Embryonic facial prominence (tissue), 1 donor: ENCODE data around the gene PAX2.

Experiments
- DNase-seq: peaks from one replicate; pipeline ENCODE4 v3.0.0-alpha.2; 2016; ENCODE audit errors: extremely low spot score

The PAX2 gene

DNA sequence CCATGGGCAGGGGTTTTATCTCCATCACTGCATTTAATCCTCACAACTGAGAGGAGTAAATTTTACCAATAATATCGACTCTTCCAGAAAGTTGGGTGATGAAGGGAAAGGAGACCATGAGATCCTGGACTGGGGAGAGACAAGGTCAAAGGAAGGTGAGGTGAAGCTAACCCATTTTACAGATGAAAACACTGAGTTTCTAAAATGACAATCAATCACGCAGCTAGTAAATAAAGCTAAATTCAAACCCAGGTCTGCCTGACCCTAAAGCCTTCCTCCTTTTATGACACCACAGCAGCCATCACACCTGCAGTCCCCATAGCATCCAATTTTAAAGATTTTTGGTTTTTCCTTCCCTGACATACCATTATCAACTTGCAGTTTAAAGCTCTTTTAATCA is 103.4 kb downstream of the PAX2 start:
- no peak for DNase-seq

GRCh38 chr10:100858261-100858660 is 112.9 kb downstream of the PAX2 start:
- no peak for DNase-seq

GRCh38 chr10:100858747-100859483 is 113.5 kb downstream of the PAX2 start:
- no peak for DNase-seq

- DNase-seq, result no peak
These were observed 114.0 kb downstream of the PAX2 start for GRCh38 chr10:100859484-100859763.

DNA sequence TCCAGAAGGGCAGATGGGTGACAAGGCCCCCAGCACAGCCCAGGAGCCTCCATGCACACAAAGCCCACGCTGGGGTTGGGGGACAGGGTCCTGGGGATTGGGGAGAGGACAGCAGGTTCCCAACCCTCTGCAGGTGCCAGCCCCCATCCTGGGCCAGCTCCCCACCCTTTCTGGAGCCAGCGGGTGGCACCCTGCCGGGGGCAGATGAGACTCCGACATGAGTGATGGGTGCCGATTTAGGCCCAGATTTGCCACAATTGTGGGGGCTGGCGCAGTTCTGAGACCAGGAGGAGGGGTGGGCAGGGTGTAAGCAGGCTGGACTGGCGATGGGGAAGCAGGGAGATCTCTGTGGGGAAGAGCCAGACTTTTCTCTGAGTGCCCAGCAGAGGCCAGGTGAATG is 118.1 kb downstream of the PAX2 start:
- DNase-seq, result no peak

DNA sequence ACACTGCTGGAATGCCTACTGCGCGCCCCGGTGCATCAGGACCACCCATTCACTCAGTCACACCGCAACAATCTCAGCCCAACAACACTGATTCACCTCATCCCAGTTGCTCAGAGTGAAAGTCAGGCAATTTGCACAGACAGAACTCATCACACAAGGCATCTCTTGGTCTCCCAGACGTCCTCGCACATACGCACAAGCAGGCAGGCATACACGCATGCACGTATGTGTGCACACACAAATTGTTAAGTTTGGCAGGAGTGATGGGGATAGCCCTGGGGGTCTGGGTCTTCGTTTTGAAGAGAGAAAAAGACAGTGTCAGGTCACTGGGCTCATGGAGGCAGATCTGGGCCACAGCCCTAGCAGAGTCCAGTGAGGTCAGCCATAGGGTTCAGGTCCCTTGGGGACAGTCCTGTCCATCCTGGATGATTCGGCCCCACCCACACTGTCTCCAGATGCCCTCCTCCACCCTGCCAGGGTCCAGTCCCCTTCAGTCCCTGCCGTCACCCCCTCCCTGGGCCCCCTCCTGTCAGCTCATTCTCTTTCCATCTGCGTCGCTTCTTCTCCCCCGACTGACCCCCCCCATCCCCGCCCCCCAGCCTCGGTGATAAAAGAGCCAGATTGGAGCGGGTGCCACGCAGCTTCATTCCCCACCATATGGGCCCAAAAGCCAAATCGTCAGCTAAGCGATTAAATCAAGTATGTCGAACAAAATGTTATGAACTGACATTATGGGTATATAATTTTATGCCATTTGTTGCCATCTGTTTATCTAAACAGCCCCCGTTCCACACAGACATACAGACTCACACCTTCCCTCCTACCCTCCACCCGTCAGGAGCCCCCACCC is 118.9 kb downstream of the PAX2 start:
- DNase-seq, result no peak

- DNase-seq, result no peak
These were observed 119.6 kb downstream of the PAX2 start for GRCh38 chr10:100864978-100865377.

- no peak for DNase-seq
These were observed 120.6 kb downstream of the PAX2 start for GRCh38 chr10:100866010-100866409.

DNA sequence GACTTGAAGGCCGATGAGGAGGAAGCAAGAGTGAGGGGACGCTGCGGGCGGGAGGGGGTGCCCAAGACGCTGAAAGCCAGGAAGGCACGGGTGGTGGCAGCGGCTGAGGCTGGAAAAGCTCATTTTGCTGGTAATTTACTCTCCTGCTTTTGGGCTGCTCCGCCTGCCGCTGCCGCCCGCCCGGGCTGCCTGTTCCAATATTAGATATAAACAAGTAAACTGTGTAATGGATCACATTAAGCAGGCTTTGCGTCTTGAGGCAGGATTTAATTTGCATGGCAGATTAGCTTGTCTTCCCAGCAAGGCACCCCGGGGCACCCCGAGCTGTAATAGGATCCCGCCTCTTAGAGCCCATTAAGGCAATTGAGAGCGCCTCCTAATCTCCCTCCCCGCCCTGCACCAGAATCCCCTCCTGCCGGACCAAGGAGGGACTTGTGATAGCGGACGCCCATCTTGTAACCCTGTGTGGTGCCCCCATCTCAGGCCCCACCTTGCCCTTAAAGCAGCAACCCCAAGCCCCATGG is 121.3 kb downstream of the PAX2 start:
- DNase-seq, result no peak

DNA sequence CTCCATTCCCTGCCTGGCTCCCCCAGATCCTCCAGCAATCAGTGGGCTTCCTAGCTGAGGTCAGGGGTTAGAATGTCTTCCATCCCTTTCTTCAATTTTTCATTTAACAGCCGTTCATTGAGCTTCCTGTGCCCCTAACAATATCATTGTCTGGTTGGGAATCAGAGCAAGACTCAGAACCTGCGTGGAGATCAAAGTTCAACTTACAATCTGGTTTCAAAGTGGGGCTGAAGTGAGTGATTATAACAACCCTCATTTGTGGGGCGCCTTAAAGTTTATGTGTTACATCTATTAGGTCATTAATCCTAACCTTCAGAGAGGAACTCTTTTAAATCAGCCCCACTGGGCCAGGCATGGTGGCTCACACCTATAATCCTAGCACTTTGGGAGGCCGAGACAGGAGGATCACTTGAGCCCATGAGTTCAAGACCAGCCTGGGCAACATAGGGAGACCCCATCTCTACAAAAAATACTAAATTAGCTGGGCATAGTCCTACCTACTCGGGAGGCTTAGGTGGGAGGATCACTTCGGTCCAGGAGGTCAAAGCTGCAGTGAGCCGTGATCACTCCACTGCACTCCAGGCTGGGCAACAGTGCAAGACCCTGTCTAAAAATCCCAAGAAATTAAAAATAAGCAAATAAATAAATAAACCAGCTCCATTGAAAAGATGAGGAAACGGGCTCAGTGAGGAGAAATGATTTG is 122.0 kb downstream of the PAX2 start:
- DNase-seq, result no peak

DNA sequence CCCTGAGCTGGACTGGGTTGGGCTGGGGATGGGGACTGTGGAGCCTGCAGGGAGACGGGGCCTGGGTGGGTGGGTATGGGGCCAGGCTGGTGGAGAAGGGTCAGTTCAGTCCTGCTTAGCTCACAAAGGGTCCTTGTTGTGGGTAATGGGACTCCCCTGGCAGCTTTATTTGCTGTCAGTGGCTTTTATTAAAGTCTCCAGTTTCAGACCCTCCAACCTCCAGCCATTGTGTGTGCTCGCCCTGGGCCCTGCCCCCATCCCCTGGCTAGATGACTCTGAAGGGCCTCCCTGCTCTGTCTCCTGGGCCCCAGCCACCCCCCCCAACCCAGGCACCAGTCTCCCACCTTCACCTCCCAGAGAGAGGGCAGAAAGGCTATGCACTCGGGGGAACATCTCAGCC is 123.0 kb downstream of the PAX2 start:
- no peak for DNase-seq

- no peak for DNase-seq
These were observed 124.0 kb downstream of the PAX2 start for GRCh38 chr10:100869399-100869798.

- no peak for DNase-seq
These were observed 126.8 kb downstream of the PAX2 start for GRCh38 chr10:100872034-100872791.

- no peak for DNase-seq
These were observed 127.9 kb downstream of the PAX2 start for GRCh38 chr10:100873146-100873826.

- DNase-seq, result no peak
These were observed 128.5 kb downstream of the PAX2 start for GRCh38 chr10:100873827-100874326.

DNA sequence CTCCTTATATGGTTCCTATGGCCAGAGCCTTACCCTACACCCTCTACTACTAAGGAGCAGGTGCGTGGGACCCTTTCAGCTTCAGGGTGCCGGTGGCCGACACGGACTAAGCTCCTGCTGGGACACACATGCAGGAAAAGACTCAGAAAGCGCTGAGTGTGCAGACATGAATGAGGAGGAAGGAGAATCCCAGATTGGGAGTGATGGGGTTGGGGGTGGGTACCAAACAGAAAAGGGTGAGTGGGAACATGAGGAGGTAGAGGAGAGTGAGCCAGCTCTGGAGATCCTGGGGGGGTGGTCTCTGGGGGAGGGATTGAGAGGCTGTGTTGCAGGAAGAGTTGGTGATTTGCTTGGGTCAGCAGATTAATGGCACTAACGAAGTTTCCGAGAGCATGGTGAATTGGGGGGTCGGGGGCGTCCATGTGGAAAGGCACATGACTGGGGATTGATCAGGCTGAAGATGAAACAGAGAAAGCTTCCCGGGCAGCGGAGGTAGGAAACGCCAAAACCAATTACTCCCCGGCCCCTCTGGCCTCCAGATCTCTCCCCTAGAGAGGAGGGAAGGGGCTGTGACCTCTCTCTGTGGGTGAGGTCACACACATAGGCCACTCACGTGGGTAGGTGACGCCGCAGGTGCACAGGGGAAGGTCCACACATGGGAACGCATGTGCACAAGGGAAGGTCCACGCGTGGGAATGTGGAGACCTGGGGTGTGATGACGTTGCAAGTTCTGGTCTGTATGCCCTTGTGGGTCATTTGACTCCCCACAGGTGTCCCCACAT is 129.5 kb downstream of the PAX2 start:
- DNase-seq, result no peak

GRCh38 chr10:100875484-100876166 is 130.2 kb downstream of the PAX2 start:
- no peak for DNase-seq

GRCh38 chr10:100876585-100877460 is 131.4 kb downstream of the PAX2 start:
- DNase-seq, result no peak

DNA sequence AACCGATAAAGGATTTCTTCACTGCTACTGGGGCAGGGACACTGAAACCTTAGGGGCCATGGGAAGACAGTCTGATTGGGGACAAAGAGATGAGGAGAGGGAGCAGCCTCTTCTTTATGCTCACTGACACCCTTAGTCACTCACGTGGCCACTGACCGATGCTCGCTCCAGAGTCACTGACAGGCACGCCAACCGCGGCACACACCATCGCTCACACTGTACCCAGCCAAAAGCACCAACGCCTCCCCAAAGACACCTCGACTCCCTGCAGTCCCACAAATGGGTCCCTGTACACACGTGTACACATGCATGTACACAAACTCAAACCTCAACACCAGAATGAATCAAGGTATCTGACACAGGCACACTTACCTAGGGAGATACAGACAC is 132.1 kb downstream of the PAX2 start:
- DNase-seq, result no peak
